Amniotic epithelial cell (primary cell): ENCODE results near the gene GTF2A2.
"Not testable (repeated sequence)": the region's sequence is repeated elsewhere in the genome, so short reads cannot be mapped to it uniquely, and the experiment has no call there.

Experiments
- DNase-seq: peaks from one replicate; pipeline ENCODE4 v3.0.0-alpha.2; 2010; ENCODE audit warnings: low read depth

Gene GTF2A2

DNA sequence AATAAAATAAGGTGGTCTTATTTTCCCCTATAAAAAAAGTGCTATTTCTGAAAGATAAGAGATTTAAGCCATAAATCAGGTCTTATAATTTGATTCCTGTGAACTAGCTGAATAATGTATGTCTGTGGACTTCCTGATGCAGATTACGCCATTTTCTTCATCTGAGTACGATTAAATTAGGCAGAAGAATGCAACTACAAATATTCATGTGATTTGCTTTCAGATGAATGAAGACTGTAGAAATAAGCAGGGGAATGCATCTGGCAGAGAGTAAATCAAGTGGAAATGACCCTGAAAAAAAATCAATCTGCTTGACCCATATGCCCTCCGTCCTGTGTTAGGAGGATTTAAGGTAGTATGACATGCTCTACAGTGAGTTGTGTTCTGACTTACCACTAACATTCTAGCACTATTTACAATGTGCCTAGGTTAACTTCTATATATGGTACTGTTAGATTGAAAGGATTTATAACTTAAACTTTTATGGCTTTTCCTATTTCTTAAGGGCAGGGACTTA is 17.1 kb upstream of the GTF2A2 start:
- no peak for DNase-seq

DNA sequence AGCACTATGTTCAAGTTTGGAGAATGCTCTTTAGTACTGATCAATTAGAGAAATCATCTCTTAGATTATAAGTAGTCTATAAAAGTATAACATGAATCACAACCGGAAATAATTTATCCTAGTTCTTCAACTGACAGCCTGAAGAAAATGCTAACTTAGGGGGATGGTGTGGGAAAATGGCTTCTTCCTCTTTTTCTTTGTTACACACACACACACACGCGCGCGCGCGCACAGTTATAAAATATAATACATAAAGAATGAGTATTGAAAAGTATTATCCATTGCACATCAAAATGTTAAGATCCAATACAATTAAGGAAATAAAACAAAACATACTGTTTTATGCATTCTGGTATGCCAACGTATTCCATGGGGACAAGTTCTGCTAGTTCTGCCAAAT is 11.2 kb upstream of the GTF2A2 start:
- DNase-seq = no peak

DNA sequence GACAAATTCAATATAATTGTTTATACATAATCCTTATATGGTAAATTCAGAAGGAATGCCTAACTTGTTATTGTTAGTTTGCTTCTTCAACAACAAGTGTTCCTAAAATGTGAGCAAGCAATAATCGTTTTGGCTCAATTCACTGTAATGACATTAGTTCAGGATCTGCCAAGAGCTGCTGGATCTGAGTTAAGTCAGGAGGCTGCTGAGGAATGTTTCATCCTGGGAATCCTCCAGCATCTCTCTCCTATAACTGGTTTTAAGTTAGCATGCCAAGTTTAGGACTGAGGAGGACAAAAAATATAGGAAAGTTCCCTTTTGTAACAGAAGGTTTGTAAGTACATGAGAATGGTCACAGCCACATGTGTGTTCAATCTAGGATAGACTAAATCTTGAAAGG is 4.9 kb upstream of the GTF2A2 start:
- DNase-seq = no peak

DNA sequence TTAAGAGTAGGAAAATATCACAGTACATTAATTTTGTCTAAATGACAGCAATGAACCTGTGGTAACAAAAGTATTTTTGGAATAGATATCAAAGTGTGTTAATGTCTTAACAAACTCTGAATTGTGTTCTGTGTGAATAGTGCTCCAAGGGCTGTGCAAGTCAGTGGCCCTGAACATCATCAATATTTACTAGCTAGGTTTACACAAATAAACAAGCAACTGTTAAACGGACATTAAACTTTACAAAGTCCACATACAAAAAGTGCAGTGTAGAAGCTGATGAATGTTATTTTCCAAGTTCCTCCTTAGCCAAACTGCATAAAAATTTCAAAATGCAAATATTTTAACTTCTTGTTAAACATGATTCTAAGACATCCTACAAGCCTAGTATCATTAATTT is 2.1 kb upstream of the GTF2A2 start:
- DNase-seq = no peak

DNA sequence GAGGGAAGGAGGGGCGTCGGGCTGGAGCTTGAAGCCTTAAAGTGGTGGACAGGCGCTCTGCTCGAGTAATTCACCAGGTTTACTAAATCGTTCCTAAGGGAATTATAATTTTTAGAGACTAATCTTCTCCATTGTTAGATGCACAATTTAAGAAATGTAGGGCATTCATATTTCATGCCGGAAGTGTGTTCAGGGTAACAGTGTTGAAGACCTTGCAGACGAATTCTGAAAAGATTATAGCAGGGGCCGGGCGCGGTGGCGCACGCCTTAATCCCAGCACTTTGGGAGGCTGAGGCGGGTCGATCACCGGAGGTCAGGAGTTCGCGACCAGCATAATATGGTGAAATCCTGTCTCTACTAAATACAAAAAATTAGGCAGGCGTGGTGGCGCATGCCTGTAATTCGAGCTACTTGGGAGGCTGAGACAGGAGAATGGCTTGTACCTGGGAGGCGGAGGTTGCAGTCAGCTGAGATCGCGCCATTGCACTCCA is 365 bp upstream of the GTF2A2 start:
- DNase-seq = no peak

DNA sequence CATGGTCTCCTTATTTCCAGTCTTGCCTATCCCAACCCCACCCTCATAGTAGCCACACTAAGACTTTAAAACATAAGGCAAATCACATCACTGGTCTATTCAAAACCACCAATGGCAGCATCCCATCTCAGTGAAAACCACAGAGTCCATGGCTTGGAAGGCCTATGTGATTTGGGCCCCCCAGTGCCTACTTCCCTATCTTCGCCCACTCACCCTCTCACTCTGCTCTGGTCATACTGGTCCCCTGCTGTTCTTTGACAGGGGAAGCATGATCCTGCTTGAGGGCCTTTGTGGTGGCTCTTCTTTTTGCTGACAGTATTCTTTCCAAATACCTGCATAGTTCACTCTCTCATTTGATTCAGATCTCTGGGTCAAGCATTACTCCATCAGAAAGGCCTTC is 3.3 kb downstream of the GTF2A2 start:
- DNase-seq = no peak

DNA sequence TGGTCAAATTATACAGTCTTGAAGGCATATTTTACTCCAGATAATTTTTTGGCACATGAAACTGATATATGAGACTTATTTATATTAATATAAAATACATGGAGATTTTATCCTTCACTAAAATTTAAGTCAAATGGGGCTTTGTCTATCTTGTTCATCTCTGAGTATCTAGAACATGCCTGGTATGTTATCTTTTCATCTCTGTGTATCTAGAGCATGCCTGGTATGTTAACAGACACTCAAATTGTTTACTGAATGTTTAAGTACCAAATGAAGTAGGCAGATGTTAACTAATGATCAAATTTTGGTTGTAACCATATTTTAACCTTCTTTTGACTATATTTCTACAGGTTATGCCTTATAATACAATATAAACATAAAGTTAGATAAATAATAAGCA is 7.7 kb downstream of the GTF2A2 start:
- DNase-seq = no peak

DNA sequence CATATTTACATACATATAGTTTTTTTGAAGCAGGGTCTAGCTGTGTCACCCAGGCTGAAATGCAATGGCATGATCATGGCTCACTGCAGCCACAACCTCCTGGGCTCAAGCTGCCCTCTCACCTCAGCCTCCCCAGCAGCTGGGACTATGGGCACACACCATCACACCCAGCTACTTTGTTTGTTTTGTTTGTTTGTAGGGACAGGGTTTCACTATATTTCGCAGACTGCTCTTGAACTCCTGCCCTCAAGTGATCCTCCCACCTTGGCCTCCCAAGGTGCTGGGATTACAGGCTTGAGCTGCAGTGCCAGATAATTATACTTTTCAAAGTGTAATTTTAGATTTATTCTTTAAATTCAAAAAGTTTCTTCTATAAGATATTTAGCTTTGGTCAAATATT is 10.2 kb downstream of the GTF2A2 start:
- no peak for DNase-seq

DNA sequence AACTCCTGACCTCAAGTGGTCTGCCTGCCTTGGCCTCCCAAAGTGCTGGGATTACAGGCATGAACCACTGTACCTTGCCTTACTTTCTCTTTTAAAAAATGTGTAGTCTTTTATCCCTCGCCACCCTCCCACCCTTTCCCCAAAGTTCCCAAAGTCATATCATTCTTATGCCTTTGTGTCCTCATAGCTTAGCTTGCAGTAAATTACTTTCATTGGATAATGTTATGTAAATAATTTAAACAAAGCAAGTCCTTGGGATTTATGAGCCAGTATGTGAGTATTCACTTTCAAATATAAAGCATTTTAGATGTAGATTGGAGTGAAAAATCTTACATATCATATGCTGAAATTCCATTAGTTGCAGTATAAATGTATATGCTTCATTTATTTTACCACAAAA is 11.0 kb downstream of the GTF2A2 start:
- DNase-seq = no peak

DNA sequence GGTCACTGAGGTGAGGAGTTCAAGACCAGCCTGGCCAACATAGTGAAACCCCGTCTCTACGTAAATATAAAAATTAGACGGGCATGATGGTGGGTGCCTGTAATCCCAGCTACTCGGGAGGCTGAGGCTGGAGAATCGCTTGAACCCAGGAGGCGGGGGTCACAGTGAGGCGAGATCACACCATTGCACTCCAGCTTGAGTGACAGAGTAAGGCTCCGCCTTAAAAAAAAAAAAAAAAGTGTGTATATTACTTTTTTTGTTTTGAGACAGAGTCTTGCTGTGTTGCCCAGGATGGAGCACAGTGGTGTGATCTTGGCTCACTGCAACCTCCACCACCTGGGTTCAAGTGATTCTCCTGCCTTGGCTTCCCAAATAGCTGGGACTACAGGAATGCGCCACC is 11.5 kb downstream of the GTF2A2 start:
- not testable (repeated sequence) for DNase-seq

DNA sequence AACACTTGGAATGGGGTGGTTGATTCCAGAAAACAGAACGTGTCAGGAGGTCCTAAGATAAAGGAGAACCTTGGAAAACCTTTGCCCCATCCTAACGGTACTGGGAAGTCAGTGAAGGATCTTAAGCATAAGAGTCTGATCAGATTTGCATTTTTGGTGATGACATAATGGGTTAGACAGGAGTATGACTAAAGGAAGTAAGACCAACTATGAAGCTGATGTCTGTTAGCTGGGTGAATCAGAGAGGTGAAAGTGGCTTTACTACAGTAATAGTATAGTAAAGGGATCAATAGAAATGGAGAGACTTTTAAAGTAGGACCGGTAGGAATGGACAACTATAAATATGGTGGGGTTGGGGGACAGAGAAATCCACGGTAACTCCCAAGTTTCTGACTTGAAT is 12.6 kb downstream of the GTF2A2 start:
- DNase-seq = no peak

DNA sequence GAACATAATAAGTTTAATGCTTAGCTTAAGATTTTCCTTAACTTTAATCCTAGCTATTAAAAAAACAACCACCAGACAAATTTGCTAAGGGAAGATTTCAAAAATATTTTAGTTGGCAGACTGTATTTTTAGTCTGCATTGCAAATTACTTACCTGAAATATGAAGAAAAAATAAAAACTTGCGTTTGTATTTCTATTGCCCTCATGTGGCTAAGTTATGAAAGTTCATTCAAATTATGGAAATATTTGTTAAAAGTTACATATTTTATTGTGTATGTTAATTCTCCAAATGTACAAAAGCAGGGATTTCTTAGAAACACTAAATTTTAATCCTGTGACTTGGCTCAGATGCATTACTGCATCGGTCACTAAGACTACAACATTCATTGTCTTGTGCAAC is 15.0 kb downstream of the GTF2A2 start:
- DNase-seq = no peak

DNA sequence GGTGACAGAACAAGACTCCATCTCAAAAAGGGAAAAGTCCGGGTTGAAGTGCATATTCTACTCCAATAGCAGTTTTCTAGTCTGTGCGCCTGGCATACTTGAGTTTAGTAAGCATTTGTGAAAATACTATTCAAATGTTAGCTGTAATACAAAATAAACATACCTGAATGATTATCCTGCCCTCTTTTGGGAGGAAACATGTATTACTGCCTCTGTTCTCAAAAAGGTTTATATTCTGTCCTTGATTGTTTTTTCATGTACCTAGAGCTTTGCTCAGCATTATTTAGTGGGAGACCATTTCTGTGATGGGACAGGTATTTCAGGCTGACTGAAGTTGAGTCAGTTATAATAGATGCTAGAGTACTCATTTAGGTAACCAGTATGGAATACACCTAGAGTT is 19.8 kb downstream of the GTF2A2 start:
- DNase-seq = not testable (repeated sequence)

DNA sequence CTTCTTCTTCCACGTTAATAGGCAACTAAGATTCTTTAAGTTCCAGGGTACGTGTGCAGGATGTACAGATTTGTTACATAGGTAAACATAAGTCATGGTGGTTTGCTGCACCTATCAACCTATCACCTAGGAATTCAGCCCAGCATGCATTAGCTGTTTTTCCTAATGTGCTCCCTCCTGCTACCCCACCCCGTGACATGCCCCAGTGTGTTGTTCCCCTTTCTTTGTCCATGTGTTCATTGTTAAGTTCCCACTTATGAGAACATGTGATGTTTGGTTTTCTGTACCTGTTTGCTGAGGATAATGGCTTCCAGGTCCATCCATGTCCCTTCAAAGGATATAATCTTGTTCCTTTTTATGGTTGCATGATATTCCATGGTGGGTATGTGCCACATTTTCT is 21.1 kb downstream of the GTF2A2 start:
- DNase-seq = no peak

DNA sequence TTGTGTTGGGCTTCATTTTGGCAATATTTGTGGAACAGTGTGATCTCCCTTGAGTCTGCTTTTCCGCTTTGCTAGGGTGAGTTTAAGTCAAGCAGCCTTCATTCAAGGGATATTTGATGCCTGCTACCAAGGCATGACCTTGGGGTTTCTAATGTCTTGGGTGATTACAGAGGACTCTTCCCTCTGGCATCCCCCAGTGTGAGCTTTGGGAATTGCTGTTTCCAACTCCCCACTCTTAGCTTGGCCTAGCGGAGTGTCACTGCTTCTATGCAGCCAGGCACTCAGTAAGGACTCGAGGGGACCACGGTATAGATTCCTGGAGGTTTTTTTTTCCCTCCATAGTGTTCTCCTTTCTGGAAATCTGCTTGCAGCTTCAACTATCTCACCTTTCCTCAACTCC is 24.6 kb downstream of the GTF2A2 start:
- peak; percentile 35 for DNase-seq

DNA sequence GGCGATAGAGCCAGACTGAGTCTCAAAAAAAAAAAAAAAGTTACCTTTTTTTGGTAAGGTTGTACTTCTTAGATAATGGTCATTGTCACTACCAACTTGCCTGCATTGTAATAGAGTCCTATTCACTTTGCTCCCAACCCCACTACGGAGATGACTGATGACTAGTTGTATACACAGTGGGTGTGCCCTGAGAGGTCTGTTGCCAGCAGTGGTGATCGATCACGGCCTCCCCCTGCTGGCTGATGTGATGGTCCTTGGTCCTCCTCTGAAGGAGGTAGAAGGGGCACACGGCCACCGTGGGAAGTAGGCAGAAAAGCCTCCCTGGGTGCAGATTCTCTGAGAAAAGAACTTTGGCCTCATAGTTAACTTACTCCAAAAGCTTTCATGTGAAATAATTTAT is 35.0 kb downstream of the GTF2A2 start:
- peak; percentile 34 for DNase-seq

DNA sequence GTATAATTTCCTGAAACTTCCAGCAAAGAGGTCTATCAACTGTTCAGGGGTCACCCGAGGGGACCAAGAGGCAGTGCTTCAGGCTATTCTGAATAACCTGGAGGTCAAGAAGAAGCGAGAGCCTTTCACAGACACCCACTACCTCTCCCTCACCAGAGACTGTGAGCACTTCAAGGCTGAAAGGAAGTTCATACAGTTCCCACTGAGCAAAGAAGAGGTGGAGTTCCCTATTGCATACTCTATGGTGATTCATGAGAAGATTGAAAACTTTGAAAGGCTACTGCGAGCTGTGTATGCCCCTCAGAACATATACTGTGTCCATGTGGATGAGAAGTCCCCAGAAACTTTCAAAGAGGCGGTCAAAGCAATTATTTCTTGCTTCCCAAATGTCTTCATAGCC is 38.9 kb downstream of the GTF2A2 start:
- DNase-seq = no peak

DNA sequence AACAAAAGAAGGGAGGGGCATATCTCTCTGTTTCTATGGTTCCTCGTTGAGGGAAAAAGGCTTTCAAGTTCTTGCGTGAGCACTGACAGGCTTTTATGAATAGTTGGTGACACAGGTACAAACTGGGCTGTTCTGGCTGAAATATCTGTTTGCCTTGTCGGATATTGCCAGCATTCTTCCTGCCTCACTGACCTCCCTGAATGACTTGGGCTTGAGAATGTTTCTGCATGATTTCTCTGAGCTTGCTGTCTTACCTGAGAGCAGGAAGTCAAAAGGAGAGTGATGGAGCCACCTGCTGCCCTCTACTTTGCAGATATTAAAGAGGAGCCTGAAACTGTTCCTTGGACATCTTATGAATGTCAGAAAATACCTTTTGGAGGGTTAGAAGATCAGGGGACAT is 40.9 kb downstream of the GTF2A2 start:
- no peak for DNase-seq

DNA sequence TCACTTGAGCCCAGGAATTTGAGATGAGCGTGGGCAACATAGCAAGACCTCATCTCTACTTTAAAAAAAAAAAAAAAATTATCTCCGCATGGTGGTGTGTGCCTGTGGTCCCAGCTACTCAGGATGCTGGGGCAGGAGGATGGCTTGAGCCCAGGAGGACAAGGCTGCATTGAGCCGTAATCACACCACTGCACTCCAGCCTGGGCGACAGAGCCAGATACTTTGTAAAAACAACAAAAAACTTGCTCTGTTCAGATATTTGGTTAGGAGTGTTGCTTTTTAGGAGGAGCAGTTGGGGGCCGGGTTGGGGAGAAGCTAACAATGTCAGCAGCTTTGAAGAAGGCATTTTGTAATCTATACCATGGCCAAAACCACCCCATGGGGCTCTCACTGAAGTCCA is 41.7 kb downstream of the GTF2A2 start:
- DNase-seq = no peak

DNA sequence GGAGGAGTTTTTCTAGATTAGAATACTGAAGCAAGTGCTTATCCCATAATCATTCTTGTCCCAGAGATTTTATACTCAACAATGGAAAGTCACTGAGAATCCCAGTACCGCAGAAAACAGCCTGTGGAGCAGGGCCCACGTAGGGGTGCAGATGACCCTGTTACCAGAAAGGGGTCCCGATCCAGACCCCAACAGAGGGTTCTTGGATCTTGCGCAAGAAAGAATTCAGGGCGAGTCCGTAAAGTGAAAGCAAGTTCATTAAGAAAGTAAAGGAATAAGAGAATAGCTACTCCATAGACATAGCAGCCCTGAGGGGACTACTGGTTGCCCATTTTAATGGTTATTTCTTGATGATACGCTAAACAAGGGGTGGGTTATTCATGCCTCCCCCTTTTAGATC is 43.2 kb downstream of the GTF2A2 start:
- DNase-seq = no peak

DNA sequence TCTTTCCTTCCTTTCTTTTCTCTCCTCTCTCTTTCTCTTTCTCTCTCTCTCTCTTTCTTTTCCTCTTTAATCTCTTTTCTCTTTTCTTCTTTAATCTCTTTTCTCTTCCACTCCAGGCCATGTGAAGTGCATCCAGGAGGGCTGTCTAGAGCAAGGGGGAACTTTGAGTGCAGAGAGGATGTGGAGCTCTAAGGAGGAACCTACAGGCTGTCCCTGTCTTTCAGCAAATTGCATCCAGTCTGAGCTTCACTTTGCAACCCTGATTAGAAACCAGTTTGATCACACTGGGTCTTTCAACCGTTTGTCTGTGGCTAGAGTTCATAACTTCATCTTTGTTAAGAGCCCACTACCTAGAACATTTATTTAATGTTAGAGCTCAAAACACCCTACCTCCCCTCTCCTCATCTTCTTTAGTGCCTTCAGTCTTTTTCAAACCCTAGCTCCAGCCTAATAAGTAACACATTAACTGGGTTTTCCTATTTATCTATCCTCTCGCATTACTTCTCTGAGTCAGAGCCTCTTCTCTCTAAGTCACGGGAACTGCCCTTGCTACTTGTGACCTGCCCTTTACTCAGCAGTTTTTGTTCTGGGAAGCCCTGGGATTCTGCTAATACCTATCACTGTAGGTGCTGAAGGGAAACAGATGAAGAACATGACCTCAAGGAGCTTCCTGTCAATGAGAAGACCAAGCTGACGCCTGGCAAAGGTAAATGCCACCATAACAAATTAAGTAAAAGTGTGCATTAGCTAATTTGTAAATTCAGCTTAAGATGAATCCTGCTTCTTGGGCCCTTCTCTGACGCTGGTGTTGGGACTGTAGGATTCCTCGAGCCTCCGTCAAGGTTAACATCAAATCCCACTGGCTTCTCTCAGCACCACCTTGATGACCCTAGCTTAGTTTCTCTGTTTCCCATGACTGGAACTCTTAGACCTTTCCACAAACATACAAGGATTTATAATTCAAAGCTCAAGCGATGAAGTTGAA is 45.7 kb downstream of the GTF2A2 start, which contains the start of gene GCNT3:
Gene GCNT3, plus strand, starts transcription at position 508 of the 985 bp plus-strand sequence. CDS start 6,456 bp downstream, outside the sequence.
- peak; percentile 60 for DNase-seq

DNA sequence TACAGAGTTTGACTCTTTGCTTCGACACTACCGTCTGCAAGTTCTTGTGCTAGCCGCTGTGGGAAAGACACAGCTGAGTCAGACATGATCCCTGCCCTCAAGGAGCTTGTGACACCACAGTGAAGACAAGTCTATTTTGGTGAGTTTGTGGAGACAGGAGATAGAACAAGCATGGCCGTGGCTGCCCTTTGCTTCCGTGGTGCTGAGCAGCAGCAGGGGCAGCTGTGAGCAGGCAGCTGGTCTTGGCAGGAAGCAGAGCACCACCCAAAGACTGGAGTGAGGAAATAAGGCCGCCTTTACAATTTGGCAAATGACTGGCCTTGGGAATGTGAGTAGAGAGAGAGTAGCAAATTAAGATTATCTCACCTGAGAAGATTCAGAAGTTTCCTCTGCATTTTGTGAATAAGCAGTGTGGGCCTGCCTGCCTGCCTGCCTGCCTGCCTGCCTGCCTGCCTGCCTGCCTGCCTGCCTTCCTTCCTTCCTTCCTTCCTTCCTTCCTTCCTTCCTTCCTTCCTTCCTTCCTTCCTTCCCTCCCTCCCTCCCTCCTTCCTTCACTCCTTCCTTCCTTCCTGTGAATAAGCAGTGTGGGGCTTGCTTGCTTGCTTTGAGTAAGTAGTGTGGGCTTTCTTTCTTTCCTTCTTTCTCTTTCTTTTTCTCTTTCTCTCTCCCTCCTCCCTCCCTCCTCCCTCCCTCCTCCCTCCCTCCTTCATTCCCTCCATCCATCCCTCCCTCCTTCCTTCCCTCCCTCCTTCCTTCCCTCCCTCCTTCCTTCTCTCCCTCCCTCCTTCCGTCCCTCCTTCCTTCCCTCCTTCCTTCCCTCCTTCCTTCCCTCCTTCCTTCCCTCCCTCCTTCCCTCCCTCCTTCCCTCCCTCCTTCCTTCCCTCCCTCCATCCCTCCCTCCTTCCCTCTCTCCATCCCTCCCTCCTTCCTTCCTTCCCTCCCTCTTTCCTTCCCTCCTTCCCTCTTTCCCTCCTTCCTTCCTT is 47.3 kb downstream of the GTF2A2 start:
- no peak for DNase-seq
